Measurements from ENCODE around the gene ANKRD29.

Gene ANKRD29

GRCh38 chr18:23556145-23556780, 106.4 kb downstream of the ANKRD29 start:
- TF ChIP-seq, protein P1, sequence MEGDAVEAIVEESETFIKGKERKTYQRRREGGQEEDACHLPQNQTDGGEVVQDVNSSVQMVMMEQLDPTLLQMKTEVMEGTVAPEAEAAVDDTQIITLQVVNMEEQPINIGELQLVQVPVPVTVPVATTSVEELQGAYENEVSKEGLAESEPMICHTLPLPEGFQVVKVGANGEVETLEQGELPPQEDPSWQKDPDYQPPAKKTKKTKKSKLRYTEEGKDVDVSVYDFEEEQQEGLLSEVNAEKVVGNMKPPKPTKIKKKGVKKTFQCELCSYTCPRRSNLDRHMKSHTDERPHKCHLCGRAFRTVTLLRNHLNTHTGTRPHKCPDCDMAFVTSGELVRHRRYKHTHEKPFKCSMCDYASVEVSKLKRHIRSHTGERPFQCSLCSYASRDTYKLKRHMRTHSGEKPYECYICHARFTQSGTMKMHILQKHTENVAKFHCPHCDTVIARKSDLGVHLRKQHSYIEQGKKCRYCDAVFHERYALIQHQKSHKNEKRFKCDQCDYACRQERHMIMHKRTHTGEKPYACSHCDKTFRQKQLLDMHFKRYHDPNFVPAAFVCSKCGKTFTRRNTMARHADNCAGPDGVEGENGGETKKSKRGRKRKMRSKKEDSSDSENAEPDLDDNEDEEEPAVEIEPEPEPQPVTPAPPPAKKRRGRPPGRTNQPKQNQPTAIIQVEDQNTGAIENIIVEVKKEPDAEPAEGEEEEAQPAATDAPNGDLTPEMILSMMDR (IDR thresholded peaks at IDR 0.05; ENCODE audit: low read depth, low read length) = no peak
- no peak overlapping the region for H3K4me3 ChIP-seq (ENCODE audit: low read depth, low read length)
- no peak for DNase-seq (ENCODE audit: low read depth, low spot score)
- in situ Hi-C loops (cut with HindIII; ENCODE audit: low sequenced_read_pairs) = no loop called here

DNA sequence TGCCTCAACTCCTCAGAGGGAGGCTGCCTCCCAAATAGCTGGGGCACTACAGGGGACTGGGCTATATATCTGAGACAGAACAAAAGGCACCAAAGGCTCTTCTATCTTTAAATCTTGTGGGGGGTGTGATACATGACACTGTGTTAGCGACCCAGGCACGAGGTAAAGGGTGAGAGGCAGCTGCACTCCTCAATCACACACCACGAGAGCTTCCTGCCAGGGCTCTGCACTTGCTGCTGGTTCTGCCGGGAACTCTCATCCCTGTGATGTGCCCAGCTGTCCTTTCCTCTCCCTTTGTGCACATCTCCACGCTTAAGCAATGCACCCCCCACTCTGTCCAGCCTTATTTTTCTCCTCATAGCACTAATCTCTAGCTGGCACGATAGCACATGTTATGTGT, 108.8 kb downstream of the ANKRD29 start:
- TF ChIP-seq, protein P1 (IDR thresholded peaks at IDR 0.05; ENCODE audit: low read depth, low read length) = no peak
- H3K4me3 ChIP-seq (ENCODE audit: low read depth, low read length) = no peak overlapping the region
- no peak for DNase-seq (ENCODE audit: low read depth, low spot score)
- in situ Hi-C loops (cut with HindIII; ENCODE audit: low sequenced_read_pairs) = no loop called here

DNA sequence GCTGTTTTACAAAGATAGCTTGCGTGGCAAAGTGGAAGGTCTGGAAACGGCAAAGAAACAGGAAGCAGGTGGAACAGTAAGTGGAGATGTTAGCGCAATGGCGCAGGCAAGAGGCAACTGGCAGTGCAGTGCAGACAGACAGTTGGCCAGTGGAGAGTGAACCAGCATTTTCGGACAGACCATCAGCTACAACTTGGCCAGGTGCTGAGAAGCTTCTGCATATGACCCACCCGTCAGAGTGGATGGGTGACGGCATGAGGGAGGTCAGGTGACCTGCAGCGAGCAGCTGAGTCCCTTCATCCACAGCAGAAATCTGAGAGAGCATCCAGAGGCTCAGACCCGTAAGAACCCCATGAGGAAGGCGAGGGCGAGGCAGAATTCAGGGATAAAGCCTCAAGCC, 110.2 kb downstream of the ANKRD29 start:
- TF ChIP-seq, protein P1 (IDR thresholded peaks at IDR 0.05; ENCODE audit: low read depth, low read length) = no peak
- H3K4me3 ChIP-seq (ENCODE audit: low read depth, low read length) = no peak overlapping the region
- DNase-seq (ENCODE audit: low read depth, low spot score) = no peak
- in situ Hi-C loops (cut with HindIII; ENCODE audit: low sequenced_read_pairs) = no loop called here

GRCh38 chr18:23551978-23552377, 110.7 kb downstream of the ANKRD29 start:
- TF ChIP-seq, protein P1 (IDR thresholded peaks at IDR 0.05; ENCODE audit: low read depth, low read length) = no peak
- no peak for DNase-seq (ENCODE audit: low read depth, low spot score)
- in situ Hi-C loops (cut with HindIII; ENCODE audit: low sequenced_read_pairs) = no loop called here
- H3K4me3 ChIP-seq (ENCODE audit: low read depth, low read length) = no peak overlapping the region

GRCh38 chr18:23550898-23551297, 111.8 kb downstream of the ANKRD29 start:
- in situ Hi-C loops (cut with HindIII; ENCODE audit: low sequenced_read_pairs) = no loop called here
- no peak overlapping the region for H3K4me3 ChIP-seq (ENCODE audit: low read depth, low read length)
- no peak for DNase-seq (ENCODE audit: low read depth, low spot score)
- TF ChIP-seq, protein P1 (IDR thresholded peaks at IDR 0.05; ENCODE audit: low read depth, low read length) = no peak
